GM12891 (cell line): ENCODE data around the gene GRIA3.

ENCODE experiments used
- DNase-seq: peaks from one replicate; pipeline ENCODE4 v3.0.0; 2011; ENCODE audit warnings: low spot score; ENCODE audit not compliant: insufficient read length
- FAIRE-seq: peaks from 2 replicates; lab custom pipeline; 2011; peaks lifted over from hg19 to GRCh38; lab: Jason Lieb, UNC
- PAX5 ChIP-seq: IDR thresholded peaks from 2 replicates; pipeline ENCODE4 v1.6.1; 2011; ENCODE audit warnings: low read length, moderate library complexity, mild to moderate bottlenecking; ENCODE audit not compliant: insufficient read depth, severe bottlenecking
- POLR2A ChIP-seq: IDR thresholded peaks from 2 replicates; pipeline ENCODE4 v1.6.1; 2011; ENCODE audit warnings: low read depth, low read length, control low read depth
- POLR2AphosphoS5 ChIP-seq: IDR thresholded peaks from 2 replicates; pipeline ENCODE4 v1.6.1; 2011; ENCODE audit warnings: low read depth, low read length, control low read depth
- POU2F2 ChIP-seq: IDR thresholded peaks from 2 replicates; pipeline ENCODE4 v1.6.1; 2011; ENCODE audit warnings: low read depth, mild to moderate bottlenecking, control low read depth, low read length, moderate library complexity
- SPI1 ChIP-seq: IDR thresholded peaks from 2 replicates; pipeline ENCODE4 v1.6.1; 2011; ENCODE audit warnings: low read depth, low read length, control low read depth
- TAF1 ChIP-seq: IDR thresholded peaks from 2 replicates; pipeline ENCODE4 v1.6.1; 2011; ENCODE audit warnings: low read depth, low read length, control low read depth

The GRIA3 gene

GRCh38 chrX:123189338-123189737 lies 5.3 kb downstream of the GRIA3 start:
- DNase-seq (no peak), FAIRE-seq (no peak)
- TF ChIP-seq POLR2A (no peak), POLR2AphosphoS5 (no peak), PAX5 (no peak), TAF1 (no peak), POU2F2 (no peak), SPI1 (no peak)

DNA sequence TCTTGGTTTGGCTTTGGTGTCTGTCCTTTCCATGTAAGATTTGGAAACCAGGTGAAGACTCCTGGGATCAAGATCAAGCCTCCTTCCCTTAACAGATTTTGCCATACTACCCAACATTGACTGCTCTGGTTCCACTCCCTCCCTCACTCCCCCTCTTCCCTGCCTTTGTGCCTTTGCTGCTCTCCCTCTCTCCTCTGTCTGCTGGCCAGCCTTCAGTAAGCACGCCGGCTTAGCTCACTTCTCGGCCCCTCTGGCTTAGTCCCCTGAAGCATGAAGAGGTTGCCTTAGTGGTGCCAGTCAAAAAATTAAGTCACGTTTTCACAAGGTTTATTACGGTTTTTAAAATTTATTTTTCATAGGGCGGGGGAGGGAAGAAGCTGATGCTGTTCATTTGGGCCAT lies 6.0 kb downstream of the GRIA3 start:
- DNase-seq (no peak), FAIRE-seq (no peak)

DNA sequence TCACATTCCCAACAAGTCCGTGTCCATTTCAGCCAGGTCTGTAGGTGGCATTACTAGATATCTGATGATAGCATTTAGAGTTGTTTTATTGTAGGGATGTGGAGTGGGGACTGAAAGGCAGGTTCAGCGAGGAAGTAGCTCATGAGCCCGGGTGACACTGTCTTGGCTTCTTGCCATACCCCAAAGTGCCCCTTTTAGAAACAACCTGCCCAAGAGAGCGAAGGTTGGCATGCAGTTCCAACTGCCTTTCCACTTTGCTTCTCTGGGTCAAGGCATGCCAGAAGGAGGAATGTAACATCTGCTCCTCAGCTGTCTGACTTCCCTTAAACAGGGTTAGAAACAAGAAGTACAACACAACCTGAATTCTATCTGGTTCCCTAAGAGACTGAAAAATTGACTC lies 9.0 kb downstream of the GRIA3 start:
- TF ChIP-seq TAF1 (no peak), POLR2A (no peak), POLR2AphosphoS5 (no peak), POU2F2 (no peak), PAX5 (no peak), SPI1 (no peak)
- FAIRE-seq (no peak), DNase-seq (no peak)

More for the DNA sequence above, 6.0 kb downstream of the GRIA3 start:
- no peak for TF ChIP-seq POU2F2
- no peak for TF ChIP-seq POLR2AphosphoS5
- no peak for TF ChIP-seq POLR2A
- TF ChIP-seq SPI1, result no peak
- no peak for TF ChIP-seq TAF1
- no peak for TF ChIP-seq PAX5

DNA sequence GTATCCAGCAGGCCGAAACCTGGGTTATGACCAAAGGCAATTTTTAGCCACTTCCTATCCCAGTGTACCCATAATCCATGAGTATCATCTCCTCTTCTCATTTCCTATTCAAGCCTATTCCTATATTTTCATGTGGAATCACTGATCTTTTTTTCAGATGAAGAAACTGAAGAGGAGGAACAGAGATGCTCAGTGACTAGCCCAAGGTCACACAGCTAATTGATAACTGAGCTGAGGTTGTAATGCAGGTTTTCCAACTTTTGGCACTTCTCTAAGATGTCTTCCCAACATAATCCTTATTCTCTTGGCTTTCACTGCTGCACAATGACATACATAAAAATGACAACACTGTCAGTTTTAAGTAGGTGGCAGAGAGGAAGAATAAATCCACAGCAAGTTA lies 15.3 kb downstream of the GRIA3 start:
- DNase-seq (no peak), FAIRE-seq (no peak)
- TF ChIP-seq POLR2A (no peak), SPI1 (no peak), POU2F2 (no peak), POLR2AphosphoS5 (no peak), PAX5 (no peak), TAF1 (no peak)

DNA sequence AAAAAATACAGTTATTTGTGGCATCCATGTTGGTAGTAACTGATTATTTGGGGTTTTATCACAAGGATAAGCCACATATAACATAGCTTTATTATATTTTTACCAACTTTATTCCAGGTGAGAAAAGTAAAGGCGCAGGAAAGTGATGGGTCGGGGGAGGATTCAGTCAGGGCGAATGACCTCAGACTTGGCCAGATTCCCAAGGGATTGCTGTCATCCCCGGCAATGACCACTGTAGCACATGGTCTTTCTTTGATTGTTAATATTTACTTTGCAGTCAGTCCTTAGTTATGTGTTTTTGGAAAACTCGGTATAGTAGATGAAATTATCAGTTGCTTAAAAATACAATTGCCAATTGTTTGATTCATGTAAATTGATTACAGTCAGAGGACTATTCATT lies 17.6 kb downstream of the GRIA3 start:
- DNase-seq (no peak), FAIRE-seq (no peak)
- TF ChIP-seq POLR2A (no peak), TAF1 (no peak), SPI1 (no peak), POLR2AphosphoS5 (no peak), PAX5 (no peak), POU2F2 (no peak)

- TF ChIP-seq POU2F2, result no peak
- no peak for FAIRE-seq
These were observed 18.4 kb downstream of the GRIA3 start for GRCh38 chrX:123202523-123202922.

GRCh38 chrX:123203772-123204171 lies 19.7 kb downstream of the GRIA3 start:
- TF ChIP-seq POLR2A (no peak), POLR2AphosphoS5 (no peak), TAF1 (no peak), POU2F2 (no peak), SPI1 (no peak), PAX5 (no peak)
- DNase-seq (no peak), FAIRE-seq (no peak)

More at GRCh38 chrX:123202523-123202922, 18.4 kb downstream of the GRIA3 start:
- no peak for DNase-seq

DNA sequence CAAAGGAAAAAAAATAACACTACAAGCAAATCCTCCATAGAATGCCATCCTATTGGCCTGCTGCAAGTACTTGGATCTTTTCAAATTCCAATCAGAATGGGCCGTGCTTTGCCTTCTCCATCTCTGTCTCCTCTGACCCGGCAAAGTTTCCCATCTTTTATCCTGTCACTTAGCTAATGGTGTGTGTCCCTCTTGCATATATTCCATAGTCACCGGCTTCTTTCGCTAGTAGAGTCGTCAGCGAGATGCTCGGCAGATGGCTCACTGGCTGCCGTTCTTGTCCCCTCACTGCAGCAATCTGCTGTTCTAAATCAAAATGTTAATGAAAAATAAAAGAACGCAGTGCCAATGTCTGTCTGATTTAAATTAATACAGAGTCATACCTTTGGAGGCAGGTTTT lies 22.1 kb downstream of the GRIA3 start:
- FAIRE-seq (no peak), DNase-seq (no peak)
- no peak for TF ChIP-seq TAF1
- no peak for TF ChIP-seq PAX5
- no peak for TF ChIP-seq POU2F2
- TF ChIP-seq SPI1, result no peak
- TF ChIP-seq POLR2A, result no peak
- TF ChIP-seq POLR2AphosphoS5, result no peak

GRCh38 chrX:123210252-123210651 lies 26.2 kb downstream of the GRIA3 start:
- DNase-seq, result no peak
- TF ChIP-seq POU2F2, result no peak
- no peak for TF ChIP-seq SPI1
- TF ChIP-seq POLR2A, result no peak
- no peak for FAIRE-seq

DNA sequence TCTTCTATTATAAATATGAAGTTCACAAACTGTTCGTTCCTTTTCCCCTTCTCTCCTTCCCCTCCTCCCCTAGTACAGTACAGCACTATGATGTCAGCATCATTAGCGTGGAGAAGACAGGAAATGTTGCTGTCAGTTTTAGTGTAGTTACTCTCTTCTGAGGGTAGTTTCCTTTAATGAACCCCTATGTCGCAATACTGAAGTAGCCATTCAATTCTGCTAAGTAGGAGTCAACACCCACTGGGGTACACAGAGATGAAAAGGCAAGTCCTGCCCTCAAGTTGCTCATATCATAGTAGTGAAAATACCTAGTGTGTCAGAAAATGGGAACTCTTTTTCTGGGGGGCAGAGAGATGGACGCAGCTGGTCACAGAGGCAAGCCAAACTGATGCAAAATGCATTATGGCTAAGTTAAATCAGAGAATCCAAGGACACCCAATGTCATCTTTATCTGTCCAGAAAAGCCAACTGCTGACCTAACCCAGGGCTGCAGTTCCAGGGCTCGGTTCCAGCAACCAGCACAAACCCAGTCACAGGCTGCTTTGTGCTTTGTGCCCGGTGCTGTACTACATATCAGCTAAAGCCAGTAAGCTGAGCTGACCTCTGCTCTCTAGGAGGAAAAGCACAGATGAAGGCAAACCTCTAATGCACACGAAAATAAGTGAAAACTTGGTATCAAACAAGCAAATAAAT lies 31.5 kb downstream of the GRIA3 start:
- FAIRE-seq, result no peak
- no peak for DNase-seq
- TF ChIP-seq TAF1 (no peak), POLR2A (no peak), SPI1 (no peak), POU2F2 (no peak), POLR2AphosphoS5 (no peak), PAX5 (no peak)

- no peak for FAIRE-seq
- no peak for DNase-seq
These were observed 33.0 kb downstream of the GRIA3 start for GRCh38 chrX:123217077-123217476.

More at GRCh38 chrX:123217077-123217476, 33.0 kb downstream of the GRIA3 start:
- no peak for TF ChIP-seq TAF1
- TF ChIP-seq SPI1, result no peak
- TF ChIP-seq POU2F2, result no peak
- no peak for TF ChIP-seq PAX5
- TF ChIP-seq POLR2A, result no peak
- no peak for TF ChIP-seq POLR2AphosphoS5
